Activated effector memory CD4-positive, alpha-beta T cell treated with anti-CD3 and anti-CD28 coated beads, Interleukin-2, amount 50 U/mL, for 16 hours (primary cell): ENCODE measurements around the gene GRAMD1B.
A peak's percentile ranks its signal among the peaks of the same experiment; 100 is the strongest.

Experiments used
- DNase-seq: peaks from one replicate; pipeline ENCODE4 v3.0.0-alpha.2; 2020

Gene GRAMD1B

DNA sequence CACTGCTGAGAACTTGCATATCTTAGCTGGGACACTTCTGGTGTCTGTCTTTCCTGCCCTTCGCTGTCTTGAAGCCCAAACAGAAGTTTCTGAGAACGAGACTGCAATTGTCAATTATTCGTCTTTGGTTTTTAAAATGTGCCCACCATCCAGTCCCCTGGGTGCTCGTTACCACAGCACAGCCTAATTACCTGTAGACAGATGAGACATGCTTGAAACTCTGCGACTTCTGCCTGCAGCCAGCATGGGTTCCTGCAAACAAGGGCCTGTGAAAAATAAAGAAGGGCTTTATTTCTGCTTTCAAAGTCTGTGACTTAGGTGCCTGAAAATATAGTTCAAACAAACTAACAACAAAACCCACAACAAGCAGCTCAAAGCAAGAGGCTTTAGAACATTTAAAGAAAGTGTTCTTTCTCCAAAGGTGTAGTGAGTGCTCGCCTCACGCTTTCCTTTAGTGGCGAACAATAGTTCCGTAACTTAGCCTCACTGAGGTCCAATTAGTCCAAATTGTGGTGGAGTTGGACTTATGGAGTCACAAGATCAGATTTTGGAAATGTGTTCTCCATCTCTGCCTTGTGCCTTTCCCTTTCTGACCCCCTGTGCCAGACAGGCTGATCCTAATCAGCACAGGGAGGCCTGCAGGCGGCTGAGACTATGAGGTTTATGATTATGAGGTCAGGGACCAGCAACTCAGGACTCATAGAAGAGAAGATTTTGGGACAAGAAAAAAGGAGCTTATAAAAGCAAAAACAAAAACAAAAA is 20.4 kb upstream of the GRAMD1B start:
- no peak for DNase-seq

DNA sequence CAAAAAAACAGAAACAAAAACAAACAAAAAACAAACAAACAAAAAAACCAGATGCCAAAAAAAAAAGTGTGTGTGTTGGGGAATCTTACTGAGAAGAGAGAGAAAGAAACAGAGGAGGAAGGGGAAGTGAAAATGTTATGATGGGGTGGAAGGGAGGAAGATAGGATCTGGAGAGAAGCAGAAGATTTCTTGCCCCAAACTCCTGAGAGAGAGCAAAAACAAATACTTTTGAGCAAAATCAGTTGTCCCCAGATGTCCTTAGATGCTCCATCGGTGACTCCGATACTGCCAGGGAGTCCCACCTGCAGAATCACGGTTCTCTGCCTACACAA is 19.9 kb upstream of the GRAMD1B start:
- DNase-seq: no peak

DNA sequence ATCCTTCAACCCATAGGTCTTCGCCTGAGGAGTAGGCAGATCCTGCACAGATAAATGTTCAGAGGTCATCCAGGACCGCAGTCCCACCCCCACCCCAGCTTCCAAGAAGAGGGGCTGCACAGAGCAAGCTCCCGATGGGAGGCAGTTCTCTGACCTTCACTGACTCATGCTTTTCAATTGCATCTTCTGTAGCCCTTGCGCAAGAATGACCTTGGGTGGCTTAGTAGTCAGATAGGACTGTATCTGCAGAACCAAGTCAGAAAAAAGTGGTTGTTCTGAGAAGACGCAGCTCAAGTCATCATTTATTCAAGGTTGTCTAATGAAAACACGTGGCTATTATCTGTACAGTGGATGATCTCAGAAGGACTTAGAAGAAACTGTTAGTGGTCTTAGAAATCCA is 16.4 kb upstream of the GRAMD1B start:
- no peak for DNase-seq

DNA sequence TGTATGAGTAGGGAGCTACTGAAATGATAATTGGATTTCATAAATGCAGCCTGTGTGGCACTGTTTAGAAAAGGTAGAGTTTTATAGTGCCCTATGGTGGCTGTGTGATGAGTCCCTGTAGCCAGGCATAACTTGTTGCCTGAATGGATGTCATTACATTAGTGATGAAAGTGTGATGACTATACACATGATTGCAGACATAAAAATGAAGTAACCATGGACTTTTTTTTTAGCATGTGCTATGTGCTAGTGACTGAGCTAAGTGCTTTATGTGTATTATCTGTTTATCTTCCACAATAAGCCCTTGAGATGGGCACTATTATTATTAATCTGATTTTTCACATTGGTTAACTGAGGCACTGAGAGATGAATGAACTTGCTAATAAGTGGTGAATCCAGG is 13.5 kb upstream of the GRAMD1B start:
- DNase-seq: no peak

DNA sequence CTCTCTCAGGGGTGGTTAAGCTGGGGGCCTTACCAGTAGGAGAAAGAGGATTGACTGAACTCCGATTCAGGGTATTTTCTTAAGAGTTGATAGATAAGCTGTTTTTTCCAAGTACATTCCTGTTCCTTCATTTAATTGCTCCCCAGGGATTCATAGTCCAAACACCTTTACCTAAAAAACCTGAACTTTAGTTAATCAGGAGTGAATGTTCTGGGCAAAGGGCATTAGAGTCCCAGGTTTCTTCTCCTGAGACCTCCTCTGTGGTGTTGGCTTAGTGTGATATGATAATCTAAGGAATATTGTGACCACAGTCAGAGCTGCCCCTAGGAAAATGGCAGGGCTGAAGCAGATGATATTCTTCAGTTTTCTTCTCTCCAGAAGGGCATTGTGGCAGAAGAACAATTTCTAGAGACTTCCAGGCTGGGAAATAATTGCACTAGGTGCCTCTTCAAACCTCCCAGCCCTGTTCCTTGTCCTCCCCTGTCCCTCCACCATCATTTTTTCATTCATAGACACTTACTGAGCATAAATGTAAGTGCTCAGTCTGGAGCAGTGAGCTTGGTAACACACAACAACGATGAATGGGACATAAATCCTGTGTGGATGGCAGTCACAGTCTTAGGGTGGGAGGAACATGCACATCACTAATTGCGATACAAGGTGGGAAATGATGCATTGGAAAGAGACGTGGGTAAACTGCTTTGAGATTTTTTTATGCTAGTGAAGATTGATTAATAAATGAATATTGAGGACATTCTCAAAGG is 11.5 kb upstream of the GRAMD1B start:
- DNase-seq: no peak

DNA sequence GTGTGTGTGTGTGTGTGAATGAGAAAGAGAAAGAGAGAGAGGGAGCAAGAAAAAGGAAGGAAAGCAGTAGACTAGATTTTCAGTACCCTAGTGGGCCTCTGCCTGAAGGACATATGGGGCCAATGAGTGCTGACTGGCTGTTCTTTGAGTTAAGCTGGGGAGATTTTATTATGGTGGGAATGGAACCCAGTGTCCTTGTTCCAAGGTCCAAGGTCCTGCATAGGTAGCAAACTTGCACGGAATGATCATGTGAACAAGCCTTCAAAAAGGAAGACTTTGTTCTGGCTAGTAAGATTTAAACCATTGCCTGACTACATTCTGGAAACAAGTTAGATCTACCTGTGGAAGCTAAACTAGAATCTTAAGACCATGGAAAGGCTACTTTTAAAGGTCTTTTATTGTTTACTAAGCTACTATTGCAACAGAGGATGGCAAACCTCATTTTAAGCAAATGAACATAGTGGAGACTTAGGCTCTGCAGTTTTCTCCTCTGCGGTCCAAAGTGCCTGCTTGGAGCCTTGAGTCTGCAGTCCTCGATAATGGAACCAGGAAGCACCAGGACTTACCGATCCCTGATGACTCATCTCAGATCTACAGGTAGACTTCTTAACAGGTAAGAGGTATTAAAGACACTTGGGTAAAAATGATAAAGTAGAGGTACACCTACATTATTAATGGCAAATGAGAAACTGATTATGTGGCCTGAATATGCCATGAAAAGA is 10.2 kb upstream of the GRAMD1B start:
- no peak for DNase-seq

DNA sequence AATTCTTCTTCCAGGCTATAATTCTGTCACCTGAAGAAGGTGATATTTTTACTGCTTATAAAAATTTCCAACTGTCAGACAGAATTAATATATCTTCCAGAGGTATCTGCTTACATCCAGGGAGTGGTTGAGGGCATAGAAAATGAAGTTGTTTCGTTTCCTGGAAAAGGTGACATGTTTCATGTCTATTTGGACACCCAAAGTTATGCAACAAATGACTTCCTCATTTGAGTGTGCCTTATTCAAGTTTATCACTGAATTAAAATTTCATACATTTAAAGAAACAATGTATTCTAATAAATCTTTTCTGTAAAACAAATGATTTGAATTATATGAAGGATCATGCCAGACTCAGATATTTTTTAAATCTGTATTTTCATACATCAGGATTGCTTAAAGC is 8.5 kb upstream of the GRAMD1B start:
- no peak for DNase-seq

DNA sequence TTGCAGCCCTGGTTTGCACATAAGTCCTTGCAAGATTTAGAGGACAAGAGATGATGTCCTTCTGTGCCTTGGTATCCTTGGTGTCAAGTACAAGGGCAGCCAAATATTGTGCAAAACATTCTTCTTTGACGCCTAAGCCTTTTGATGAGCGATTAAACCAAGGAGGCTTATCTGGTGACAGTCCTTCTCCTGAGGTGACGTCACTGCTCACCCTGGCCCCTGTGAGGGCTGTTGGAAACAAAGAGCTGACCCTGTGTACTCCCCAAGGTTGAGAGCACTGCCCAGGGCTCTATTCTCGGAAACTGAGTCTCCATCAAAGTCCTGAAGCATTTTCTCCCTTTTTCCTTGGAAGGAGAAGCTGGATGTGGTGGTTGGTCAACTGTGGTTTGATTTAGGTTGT is 4.7 kb upstream of the GRAMD1B start:
- no peak for DNase-seq

DNA sequence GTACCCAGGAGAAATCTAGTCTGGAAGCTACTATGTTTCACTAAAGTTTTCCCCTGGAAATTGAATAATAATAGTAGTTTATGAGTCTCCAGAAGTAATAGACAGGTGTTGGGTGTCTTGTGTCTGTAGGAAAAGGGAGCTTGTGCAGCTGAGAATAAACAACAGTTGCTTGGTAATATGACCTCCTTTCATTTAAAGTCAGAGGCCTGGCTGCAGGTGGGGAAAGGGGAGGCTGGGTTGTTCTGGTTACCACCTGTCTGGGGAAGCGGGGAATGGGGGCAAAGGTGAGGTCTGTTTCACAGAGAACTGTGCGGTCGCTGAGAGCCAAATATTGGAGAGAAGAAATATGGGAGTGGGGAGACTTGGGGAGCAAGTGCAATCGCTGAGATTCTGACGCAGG is 3.3 kb upstream of the GRAMD1B start:
- DNase-seq: no peak

DNA sequence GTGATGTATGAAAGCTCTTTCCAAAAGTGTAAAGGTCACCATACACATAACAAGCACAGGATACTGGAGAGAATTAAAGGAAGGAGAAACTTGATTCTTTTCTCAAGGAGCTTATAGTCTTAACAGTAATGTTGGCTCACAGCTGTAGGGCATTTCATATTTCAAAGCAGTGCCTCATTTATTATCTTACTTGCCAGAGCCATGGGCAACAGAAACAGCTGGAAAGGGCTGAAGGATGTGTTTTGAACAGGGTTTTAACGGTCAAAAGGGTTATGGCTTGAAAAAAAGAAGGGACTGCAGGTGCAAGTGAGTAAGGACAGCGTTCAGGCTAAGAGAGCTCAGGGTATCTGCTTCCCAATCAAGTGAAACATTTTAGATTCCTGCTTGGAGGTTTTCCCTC is 2.7 kb upstream of the GRAMD1B start:
- no peak for DNase-seq

DNA sequence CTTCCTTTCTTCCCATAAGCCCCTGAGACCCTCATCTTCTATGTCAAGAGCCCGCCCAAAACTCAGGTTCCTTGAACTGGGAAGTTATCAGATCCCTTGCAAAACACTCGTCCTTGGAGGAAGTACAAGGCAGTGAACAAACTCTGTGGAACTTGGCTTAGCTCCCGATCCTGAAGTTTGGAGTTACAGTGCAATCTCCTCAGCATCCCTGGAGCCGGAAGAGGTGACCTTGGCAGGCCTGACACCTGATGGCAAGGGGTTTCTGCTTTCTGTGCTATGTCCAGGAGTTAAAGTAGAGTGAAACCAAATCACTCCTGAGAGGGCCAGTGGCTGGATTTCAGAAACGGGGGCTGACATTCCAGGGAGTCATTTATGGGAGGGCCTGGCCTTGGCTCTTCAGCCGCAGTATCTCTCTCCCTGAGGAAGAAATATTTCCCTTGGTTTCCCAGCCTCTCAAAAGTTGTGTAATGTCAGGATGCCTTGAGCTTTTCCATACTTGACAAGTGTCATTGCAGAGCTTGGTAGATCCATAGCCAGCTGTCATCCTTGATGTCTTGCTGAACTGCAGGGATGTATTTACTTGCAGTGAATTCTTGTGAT is 1.9 kb upstream of the GRAMD1B start:
- DNase-seq: no peak

DNA sequence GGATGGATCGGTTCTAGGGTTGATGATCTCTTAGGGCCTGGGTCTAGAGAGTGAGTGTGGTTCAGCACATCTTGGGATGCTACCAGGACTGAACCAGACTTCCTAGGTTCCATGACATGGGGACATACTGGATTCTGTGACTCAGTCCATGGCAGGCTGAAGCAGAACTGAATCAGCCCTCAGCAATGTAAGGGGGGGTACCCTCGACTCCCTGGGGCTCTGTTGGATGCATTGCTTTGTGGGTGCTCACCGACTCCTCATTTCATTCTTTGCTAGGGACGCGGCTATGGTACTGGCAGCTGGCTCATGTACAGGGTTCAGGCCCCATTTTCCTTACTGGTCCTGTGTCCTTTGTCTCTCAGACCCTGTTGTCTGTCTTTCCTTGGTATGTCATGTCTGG is 733 bp upstream of the GRAMD1B start:
- no peak for DNase-seq

DNA sequence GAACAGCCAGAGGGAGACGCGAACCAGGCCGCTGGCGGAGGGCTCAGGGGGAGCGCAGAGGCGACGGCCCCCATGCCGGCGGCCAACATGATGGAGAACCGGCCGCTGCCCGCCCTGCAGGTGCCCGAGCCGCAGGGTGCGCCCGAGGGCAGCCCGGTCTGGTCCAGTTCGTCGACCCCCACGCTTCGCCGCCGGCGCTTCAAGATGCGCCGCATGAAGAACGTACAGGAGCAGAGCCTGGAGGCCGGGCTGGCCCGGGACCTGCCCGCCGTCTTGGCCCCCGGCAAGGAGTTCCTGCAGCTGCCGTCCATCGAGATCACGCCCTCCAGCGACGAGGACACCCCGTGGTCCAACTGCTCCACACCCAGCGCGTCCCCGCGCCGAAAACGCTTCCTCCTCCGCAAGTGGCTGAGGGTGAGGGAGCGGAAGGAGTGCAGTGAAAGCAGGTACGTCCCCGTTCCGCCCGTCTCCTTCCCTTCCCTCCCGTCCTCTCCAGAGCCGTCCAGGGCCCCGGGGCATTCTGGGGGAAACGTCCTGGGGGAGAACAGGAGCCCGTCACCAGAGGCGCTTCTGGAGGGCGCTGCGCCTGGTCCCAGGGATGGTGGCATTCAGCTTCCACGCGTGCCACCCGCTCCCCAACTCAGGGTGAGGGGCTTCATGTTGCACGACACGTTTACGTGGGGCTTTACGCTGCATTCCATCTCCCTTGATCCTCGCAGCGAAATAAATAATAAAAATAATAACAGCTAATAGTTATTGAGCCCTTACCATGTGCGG is 840 bp downstream of the GRAMD1B start:
- DNase-seq: peak; percentile 85

DNA sequence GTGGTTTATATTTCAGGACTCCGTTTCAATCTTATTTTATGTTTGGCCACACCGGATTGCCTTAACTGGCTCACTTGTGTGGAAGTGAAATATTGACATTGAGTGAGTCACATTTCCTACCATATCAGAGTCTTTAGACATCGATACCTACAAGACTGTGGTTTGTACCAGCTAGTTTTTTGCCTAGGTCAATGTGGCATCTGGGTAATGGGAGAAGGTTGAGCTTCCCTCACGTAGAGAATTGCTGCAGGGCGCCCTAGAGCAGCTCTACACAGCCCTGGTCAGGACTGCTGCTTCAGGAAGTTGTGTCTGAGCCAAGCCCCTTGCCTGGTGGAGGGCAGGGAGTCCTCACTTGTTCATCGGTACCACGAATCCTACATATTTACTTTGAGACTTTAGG is 1.6 kb downstream of the GRAMD1B start:
- no peak for DNase-seq

DNA sequence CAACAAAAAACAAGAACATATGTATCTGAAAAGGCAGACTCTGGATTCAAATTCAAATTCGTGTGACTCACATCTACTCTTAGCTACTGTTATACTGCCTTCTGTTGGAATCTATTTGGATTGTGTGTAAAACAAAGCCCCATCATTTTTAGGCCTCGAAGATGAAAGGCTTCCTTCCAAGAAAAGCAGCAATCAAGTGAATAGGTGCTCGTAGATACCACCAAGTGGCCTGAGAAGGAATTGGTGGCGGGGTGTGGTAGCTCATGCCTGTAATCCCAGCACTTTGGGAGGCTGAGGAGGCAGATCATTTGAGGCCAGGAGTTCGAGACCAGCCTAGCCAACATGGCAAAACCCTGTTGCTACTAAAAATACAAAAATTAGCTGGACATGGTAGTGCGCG is 4.2 kb downstream of the GRAMD1B start:
- no peak for DNase-seq

DNA sequence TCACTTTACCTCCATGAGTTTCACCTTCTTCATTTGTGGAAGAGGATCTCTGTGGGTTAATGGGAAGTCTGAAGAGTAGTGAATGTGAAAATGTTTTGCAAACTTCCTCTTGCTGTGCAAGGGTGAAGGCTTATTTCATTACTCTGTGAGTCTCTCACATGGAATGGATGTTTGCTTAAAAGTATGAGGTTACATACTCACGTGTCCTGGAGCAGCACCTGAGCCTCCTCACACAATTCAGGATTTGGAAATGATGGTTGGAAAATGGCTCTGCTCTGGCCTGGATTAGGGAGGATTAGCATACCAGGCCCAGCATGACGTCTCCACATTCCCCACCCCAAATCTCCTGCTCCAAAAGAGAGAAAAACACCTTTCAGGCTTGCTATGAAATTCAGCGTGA is 4.8 kb downstream of the GRAMD1B start:
- DNase-seq: no peak

DNA sequence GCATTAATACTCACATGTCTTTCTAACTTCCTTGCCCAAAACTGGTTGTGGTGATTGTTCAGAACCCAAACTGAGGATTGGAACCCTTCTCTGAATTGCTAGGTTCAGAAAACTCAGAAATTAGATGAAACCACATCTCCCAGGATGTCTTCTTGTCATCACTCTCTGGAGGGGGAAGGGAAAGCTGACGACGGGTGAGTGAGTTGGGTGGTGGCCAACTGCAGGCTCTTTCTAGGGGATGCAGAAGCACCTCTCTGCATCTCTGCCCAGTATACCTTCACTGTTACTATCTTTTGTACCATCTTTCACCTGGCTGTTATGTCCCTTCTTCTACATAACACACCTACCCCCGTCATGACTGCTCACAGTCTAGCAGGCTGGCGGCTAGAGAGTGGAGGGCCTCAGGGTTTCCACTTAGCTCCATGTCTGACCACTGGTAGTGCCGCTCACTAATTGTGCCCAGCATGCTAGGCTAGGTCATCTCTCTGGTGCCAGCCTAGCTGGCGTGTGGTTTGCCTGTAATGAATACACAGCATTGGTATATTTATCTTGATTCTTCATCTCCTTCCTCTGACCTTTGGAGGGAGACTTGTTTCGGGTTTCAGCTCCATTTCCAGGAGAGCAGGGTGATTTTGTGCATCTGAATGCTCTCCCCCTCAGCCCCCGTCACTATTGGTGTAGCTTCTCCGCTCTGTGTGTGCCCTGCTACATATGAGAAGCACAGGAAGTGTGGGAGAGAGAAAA is 7.3 kb downstream of the GRAMD1B start:
- DNase-seq: no peak

DNA sequence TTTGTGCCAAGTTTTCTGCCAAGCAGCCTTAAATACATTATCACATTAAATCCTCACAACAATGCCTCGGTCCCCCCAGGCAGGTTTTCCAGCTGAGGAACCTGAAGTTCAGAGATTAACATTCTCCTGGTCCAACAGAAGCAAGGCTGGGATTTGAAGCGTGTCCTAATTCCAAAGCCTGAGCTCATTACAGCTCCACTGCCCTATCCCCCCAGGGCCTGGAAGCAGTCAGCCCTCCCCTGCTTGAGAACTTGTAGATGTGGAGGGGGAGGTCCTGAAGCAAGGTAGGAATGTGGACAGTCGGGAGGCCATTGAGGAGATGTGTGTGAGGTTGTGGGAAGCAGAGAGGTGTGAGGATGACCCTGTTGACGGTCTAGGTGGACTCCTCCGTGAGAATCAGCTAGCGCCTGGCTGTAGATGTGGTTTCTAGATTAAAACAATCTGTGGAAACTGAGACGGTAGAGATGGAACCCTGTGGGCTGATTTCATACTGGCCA is 8.1 kb downstream of the GRAMD1B start:
- no peak for DNase-seq

DNA sequence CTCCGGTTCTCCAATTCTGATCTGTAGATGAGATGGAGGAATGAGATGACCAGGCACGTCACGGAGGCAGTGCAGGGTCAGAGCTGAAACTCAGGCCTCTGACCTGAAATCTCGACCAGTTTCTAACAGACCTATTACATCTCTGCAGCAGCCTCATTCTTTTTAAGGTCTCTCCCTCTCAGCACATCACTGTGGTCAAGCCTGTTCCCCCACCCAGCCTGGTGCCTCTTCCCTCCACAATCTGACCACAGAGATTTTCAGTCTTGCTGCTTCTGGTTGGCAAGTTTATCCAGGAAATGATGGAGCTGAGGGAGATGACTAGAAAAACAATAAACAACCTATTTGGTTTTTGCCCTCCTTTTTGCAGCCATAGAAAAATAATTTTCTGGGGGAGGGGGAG is 9.5 kb downstream of the GRAMD1B start:
- no peak for DNase-seq

DNA sequence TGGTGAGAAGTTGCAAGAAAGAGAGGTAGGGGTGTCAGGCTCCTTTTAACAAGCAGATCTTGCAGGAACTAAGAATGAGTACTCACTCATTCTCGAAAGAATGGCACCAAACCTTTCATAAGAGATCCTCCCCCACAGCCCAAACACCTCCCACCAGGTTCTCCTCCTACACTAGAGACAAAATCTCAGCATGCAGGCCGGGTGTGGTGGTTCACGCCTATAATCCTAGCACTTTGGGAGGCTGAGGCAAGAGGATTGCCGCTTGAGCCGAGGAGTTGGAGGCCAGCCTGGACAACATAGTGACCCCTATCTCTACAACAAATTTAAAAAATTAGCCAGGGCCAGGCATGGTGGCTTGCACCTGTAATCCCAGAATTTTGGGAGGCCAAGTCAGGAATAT is 11.1 kb downstream of the GRAMD1B start:
- DNase-seq: no peak

DNA sequence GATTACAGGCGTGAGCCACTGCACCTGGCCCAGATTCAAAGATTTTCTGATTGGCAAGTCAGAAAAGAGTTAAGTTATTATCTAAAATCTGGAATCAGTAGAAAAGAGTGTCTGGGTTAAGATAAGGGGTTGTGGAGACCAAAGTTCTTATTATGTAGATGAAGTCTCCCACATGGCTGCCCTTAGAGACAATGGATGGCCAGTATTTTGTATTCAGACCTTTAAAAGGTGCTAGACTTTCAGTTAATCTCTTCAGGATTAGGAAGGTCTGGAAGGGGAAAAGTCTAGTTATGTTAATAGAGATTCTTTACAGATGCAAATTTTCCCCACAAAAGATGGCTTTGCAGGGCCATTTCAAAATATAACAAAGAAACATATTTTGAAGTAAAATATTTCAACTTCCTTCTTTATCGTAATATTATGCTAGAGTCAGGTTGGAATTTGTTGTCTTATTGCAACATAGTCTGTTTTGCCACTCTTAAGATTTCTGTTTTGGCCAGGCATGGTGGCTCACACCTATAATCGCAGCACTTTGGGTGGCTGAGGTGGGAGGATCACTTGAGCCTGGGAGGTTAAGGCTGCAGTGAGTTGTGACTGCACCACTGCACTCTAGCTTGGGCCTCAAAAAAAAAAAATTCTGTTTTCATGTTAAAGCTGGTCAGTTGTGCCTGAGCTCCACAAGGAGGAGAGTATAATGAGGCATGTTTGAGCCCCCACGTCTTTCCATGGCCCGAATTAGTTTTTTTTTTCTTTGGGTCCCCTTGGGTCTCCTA is 14.0 kb downstream of the GRAMD1B start:
- DNase-seq: no peak
